SHP77 (cell line): ENCODE measurements around the gene PPP2R3B.
"Not testable (repeated sequence)": the region's sequence is repeated elsewhere in the genome, so short reads cannot be mapped to it uniquely, and the experiment has no call there.

ENCODE experiments used
- DNase-seq, 2 experiments: peaks; one replicate each; lab custom pipeline; 2025; lab: John Stamatoyannopoulos, UW

Gene PPP2R3B

DNA sequence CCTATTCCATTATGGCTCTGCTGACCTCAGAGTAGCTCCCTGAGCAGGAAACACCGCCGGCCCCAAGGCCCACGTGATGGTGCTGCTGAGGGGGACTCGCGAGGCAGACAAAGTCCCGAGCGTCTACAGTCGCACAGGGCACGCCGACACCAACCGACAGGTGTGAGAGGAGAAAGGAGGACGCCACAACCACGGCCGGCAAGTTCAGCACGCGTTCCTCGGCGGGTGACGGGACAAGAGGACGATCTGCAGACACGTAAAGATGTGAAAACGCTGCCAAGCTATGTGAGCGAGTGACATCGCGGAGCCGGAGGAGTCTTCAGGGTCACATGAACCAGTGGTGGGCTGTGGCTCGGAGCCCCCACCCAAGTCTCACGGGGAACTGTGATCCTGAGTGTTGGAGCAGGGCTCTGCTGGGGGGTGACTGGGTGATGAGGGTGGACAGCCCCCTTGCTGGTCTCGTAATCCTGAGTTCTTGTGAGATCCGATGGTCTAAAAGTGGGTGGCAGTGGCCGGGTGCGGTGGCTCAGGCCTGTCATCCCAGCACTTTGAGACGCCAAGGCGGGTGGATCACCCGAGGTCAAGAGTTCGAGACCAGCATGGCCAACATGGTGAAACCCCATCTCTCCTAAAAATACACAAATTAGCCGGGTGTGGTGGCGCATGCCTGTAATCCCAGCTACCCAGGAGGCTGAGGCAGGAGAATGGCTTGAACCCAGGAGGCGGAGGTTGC, 34.0 kb downstream of the PPP2R3B start:
- DNase-seq: no peak

DNA sequence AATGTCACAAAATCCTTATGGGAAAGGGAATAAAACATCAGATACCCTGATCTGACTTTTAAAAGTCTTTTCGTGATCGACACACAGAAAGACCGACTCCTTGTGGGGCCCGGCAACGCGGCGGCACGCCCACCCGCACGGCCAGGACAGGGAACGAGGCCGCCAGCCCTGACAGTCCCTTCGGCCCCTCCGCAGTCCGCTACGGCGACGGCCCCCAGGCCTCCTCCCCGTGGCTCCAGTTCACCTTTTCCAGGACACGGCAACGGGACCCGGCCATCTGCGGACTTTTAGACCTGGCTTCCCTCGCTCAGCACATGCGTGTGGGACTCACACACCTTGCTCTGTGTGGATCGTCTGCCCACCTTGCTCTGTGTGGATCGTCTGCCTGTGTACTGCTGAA, 34.5 kb downstream of the PPP2R3B start:
- DNase-seq: no peak

DNA sequence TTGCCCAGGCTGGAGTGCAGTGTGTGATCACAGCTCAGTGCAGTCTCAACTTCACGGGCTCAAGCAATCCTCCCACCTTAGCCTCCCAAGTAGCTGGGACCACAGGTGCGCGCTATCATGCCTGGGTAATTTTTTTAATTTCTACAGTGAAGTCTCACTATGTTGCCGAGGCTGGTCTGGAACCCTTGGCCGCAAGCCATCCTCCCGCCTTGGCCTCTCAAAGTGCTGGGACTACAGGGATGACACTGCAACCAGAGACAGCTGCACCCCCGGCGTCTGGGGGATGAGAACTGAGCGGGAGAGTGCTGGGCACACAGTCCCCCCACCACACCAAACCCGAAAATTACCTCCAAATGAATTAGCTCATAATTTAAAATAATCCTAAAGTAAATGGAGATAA, 35.0 kb downstream of the PPP2R3B start:
- no peak for DNase-seq

DNA sequence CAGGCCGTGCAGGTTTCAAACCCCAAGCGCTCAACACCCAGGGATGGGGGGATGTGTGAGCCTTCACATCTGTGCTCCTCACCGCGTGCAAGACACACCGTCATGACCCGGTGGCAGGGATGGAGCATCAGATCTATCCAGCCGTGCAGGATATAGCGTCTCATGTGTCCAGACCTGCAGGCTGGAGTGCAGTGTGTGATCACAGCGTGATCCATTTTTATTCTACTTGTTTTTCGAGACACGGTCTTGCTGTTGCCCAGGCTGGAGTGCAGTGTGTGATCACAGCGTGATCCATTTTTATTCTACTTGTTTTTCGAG, 35.4 kb downstream of the PPP2R3B start:
- DNase-seq: not testable (repeated sequence)

DNA sequence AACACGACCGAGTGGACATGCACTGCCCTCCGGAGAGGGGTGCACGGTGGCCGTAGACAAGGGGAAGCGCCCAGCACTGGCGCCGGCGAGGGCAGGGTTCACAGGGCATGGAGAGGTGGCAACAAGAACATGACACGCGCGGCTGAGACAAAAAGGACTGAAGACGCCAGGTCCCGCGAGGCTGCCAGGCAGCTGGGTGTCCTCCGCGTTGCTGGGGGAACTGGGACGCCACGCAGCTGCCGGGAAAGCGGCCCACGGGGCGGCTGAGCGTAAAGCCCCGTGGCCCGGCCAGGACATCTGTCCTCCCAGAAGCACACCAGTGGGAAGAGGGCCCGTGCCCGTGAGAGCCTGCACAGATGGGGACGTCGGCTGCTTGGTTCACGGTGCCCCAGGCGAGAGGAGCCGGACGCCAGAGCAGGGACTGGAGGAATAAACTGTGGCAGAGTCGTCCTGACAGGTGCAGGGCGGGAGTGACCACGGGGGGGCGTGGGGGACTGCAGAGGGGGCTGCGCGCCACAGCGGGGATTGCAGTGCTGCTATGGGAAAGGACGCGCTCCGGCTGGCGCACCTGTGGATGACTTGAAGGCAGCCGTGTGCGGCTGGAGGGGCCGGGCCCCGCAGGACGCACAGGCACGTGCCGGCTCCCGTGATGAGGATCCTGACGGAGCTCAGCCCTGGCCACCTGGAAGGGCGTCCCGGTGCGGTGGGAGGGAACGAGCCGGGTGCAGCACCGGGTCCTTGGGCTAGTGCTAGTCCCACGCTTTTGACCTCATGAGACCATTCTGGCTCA, 36.0 kb downstream of the PPP2R3B start:
- no peak for DNase-seq

DNA sequence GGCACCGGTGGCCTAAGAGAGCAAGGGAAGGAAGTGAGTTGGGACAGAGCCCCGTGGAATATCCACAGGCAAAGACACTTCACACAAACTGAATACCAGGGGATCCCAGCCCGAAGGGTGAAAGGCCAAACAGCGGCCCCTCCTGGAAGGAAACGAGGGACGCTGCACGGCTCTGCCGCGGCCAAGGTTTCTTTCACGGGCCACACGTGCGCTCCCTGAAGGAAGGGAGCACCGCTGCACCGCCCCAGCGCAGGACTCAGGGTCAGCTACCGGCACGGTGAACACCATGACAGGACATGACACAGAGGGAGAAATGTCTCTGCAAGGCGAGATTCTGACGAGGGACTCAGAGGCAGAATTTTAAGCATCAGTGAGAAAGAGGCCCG, 36.6 kb downstream of the PPP2R3B start:
- no peak for DNase-seq

DNA sequence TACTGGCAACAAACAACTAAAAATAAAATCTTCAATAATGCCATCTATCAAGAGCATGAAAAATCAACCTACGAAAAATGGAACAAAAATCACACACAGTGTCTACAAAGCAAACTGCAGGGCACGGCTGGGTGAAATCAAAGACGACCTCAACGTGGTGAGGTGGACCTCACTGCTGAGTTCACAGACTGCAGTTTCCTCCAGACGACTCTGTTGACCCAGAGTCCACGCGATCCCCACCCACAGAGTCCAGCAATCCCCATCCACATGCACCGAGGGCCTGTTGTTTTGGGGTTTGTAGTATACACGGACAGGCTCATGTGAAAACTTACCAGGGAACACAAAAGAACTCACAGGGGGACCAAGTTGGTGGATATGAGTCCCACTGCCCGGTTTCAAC, 37.0 kb downstream of the PPP2R3B start:
- DNase-seq: no peak

DNA sequence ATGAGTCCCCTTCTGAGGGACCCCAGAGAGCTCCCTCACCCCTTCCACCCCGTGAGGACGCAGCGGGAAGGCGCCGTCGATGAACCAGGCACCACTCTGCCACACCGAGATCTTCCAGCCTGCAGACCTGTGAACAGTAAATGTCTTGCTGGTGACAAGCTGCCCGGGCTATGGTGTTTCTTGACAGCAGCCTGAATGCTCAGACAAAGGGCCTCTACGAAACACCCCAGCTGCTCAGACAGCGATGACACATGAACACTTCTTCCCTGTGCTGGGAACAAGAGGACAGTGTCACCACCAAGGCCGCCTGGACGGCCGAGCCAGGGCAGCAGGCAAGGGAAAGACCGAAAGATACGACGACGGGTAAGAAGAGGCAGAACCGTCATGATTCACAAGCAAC, 37.5 kb downstream of the PPP2R3B start:
- DNase-seq: no peak

DNA sequence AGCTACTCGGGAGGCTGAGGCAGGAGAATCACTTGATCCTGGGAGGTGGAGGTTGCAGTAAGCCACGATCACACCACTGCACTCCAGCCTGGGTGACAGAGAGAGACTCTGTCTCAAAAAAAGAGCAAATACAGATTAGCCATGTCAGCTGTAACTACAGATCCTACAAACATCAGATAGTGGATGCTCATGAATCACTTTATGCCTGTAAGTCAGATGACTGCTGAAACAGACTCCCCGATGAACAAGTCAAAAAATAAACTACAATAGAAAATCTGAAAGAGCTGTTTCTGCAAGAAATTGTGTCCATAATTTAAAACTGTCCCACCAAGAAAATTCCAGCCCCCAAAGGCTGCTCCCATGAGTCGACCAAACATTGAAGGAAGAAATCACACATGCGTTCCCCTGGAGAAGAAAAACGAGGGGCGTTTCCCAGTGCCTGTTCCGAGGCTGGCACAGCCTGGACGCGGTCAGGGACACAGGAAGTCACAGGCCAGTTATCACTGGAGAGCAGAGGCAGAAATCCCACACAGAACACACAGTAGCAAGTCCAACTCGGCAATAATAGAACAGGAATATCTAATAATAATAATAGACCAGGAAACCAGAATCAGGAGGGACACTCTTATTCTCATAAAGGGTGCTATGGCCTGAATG, 38.1 kb downstream of the PPP2R3B start:
- DNase-seq: no peak

DNA sequence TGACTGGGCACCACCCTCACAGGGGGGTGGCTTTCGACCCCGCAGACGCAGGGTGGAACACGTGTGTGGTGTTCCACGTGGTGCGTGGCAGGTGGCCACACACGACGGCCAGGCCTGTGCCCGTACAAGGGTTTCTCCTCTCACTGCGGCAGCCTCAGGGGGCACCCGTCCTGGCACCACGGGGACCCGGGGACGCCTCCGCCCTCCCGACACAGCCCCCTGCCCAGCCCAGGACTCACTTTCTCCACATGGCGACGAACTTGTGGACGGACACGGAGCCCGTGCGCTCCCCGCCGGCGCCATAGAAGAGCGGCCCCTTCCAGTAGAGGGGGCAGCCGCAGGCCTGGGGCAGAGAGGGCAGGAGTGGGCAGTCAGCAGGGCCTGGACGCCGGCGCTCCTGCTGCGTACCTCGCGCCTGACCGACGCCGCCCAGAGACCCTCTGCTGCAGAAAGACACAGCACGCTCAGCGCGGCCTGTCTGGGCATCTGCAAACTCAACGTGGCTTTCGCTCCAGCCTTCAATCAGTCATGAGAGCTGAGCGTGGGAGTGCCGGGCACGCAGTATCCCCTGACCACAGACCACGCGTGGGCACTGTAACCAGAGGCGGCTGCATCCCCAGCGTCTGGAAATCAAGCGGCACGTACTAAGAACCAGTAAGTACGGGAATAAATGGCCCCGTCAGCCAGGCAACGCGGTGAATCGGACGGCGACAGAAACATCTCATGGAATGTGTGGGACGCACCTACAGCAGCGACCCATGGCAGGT, 39.2 kb downstream of the PPP2R3B start:
- no peak for DNase-seq

DNA sequence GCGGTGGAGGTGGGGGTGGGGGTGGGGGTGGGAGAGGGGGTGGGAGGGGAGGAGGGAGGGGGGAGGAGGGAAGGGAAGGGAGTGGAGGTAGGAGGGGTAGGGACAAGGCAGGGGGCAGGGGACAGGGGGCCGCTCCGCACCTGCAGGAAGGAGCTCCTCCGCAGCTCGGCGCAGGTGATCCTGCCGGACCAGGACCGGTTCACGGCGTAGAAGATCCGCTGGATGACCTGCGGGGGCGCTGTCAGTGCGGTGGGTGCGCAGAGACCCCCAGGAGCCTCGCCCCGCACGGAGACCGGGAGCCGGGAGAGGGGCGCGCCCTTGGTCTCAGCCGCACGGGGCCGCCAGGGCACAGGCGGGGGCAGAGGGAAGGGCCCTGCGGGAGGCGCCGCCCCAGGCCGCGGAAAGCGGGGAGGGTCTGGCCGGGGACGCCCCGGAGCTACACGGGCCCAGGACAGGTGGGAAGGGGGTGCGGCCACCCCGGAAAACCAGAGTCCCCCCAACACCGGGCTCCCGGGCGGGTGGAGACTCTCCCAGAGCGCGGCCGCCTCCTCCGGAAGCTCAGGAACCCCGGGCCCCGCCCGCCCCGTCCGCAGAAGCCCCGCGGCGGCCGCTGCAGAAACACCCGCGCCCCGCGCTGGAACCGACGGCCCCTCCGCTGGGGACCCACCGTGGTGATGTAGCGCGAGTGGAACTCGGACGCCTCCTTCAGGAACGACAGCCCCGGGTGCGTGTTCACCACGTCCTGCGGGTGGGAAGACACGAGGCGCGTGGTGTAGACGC, 40.5 kb downstream of the PPP2R3B start:
- DNase-seq: no peak

DNA sequence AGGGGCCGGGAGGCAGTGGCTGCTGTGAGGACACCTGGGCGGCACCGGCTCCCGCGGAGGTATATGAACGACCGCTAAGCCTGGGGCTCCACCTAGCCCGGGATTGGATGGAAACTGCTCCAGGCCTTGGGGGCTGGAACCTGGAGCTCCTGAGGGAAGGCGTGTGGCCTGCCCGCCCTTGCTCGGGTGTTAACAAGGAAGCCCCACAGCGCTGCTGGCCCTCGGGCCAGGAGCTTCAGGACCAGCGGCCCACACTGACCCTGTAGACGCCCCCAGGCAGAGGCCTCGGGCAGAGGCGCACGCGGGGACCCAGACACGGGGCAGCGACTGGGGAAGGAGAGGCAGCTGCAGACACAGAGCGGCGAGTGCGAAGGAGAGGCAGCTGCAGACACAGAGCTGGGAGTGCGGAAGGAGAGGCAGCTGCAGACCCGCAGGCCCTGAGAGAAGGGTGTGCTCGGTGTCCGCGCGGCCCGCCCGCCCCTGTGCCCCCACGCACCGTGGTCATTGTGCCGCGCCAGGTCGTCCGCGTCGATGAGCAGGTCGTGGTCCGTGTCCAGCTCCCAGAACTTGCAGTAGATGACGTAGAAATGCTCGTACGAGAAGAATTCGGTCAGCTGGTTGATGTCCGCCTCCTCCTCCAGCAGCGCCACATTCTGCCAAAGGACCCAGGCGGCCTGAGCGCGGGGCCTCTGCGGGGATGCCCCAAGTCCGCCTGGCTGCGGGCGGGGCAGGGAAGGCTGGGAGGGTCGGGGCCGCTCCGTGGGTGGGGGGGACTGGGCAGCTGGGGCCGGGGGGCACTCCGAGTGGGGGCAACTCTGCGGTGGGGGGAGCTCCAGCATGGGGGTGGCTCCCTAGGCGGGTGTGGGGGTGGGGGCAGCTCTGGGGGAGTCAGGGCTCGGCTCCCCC, 41.4 kb downstream of the PPP2R3B start:
- no peak for DNase-seq

DNA sequence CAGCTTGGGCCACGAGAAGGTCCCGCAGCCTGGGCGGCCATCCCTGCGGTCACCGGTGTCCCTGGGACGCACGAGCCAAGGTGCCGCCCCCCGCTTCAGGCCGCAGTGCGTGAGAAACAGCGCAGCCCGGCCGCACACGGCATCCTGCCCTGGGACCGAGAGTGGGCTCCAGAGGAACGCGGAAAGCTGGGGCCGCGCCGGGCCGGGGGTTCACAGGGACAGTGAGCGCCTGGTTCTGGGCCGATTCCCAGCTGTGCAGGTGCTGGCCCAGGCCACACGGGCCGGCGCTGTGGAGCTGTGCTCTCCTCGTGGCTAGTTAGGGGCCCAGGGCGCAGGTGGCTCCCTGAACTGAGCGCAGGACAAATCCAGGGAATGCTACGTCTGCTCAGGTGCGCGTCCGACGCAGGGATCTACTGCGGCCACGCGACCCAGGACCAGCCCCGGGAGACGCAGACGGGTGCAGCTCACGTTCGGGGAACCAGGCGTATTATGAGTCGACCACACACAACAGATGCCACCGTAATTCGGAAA, 42.3 kb downstream of the PPP2R3B start:
- DNase-seq: no peak

DNA sequence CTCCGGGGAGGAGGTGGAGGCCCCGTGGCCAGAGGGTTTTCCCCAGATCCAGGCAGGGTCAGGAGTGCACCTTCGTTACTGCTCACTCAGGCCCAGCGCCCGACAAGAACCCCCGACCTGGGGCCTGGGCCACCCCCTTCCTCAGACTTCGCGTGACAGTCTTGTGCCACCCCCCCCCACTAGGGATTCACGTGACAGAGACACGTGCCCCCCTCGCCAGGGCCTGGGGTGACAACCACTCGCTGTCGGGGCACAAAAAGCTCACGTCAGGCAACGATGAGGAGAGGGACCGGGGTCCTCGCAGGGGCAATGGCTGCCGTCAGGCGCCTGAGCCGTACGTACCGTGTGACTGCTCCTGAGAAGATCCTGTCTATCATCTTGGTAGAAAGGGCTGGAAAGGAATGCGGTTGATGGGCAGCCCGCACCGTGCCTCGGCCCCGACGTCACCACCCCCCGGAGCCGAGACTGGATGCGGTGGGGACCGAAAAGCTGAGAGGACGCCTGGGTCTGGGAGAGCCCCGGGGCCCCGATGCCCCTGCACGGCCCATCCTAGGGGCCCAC, 45.1 kb downstream of the PPP2R3B start:
- DNase-seq: no peak

DNA sequence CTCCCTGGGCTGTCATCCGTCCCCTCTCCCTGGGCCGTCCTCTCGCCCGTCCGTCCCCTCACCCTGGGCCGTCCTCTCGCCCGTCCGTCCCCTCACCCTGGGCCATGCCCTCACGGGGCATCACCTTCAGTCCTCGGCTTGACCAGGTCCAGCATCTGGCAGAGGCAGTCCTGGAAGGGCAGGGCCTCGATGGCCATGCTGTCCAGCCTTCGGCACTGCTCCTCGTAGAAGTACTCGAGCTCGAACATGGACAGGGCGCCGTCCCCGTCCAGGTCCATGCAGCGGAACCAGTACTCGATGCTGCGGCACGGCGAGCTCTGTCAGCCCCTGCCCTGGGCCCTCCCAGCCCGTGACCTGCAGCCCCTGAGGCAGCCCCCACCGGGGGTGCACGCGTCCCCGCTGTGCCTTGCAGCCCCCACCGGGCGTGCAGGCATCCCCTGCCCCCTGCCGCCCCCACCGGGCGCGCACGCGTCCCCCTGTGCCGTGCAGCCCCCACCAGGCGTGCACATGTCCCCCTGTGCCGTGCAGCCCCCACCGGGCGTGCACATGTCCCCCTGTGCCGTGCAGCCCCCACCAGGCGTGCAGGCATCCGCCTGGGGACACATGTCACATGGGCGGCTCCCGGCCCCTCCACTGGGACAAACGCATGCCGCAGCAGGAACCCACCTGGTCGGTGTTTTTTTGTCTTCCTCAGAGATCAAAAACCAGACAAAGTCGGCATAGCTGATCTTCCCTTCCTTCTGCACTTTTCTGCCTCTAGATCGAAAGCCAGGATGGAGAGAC, 45.9 kb downstream of the PPP2R3B start:
- DNase-seq: no peak

DNA sequence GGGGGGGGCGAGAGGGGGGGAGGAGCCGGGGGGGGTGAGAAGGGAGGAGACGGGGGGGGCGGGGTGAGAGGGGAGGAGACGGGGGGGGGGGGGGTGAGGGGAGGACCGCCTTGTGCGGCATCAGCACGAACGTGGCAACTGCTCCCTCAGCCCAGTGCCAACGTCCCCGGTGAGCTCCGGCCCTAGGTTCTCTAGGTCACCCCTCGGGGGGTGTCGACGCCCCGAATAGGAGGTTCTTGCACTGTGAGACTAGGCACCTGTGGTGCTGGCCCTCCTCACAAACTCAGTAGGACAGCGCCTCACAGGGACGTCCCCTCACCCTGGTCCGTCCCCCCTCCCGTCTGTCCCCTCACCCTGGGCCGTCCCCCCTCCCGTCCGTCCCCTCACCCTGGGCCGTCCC, 46.6 kb downstream of the PPP2R3B start:
- DNase-seq: no peak

DNA sequence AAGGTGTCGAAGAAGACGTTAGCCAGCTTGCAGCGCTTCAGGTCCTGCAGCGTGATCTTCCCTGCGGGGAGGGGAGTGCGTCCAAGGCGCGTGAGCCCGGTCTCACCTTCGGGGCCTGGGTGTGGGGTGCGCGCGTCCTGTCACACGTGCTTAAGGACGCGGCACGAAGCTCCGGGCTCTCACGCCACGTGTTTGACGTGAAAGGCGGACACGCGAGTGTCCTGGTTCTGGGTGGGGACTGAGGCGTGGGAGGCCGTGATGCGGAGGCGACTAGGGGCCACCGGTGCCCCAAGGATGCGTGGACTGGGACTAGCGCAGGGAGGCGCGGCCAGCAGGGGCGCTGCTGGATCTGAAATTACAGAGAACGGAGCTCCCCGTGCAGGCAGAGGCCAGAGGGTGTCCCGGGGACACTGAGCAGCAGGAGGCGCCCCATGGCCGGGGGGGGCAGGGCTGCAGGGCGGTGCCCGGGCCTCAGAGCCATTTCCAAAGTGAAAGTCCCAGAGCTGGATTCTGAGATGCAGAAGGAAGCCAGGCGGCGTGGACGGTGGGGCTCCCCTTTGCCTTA, 47.8 kb downstream of the PPP2R3B start:
- no peak for DNase-seq

DNA sequence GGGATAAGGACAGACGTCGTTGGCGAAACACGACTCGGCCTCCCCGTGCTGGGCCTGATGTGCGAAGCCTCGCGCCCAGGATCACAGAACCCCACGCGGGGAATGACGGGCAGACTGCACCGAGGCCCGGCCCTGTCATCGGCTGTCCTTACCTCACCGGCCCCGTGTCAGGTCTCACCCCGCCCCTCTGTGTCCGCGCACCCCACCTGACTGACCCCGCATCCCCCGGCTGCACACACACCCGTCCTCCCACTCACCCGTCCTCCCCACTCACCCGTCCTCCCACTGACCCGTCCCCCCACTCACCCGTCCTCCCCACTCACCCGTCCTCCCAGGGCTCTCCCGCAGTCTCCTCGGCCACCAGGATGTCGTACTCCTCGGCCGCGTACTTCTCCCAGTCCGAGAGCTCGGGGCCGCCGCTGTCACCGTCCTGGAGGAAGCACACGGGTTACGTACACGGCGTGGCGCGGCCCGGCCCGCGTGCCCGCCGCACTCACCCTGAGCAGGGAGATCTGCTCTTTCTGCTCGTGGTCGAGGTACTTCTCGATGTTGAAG, 48.3 kb downstream of the PPP2R3B start:
- DNase-seq: no peak
